NCI-H2196 treated with DMSO at 0.1 percent for 48 hours (cell line): ENCODE measurements around the gene PDE4D.

Experiments used
- DNase-seq: peaks from one replicate; lab custom pipeline; 2025; ENCODE audit not compliant: unreplicated experiment; lab: John Stamatoyannopoulos, UW

The PDE4D gene

DNA sequence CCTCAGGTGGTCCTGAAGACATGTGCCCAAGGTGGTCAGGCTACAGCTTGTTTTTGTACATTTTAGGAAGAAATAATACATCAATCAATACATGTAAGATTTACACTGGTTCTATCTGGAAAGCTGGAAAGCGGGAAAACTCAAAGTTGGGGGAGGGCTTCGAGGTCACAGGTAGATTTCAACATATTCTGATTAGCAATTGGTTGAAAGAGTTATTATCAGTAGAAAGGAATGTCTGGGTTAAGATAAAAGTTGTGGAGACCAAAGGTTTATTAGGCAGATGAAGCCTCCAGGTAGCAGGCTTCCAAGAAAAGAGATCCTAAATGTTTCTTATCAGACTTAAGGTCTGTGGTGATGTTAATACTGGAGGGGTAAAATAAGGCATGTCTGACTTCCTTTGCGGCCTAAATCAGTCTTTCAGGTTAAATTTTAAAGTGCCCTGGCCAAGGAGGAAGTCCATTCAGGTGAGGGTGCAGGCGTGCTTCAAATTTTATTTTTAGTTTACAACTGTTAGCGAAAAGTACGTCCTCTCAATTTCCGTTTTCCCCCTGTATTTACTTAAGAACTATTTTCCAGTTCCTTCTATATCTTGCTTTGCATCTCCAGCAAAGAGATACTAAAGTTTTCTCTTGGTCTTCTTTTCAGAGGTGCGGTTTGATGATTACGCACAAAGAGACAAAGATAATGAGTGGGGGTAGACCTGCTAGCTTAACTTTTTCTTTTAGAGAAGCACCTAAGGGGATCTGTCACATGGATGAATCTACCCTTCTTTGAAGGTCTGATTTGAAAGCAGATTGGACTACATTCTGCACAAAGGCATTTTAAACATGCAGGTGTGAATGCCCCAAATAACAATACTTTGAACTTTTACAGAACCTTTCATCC is 732.1 kb downstream of the PDE4D start:
- DNase-seq = no peak

DNA sequence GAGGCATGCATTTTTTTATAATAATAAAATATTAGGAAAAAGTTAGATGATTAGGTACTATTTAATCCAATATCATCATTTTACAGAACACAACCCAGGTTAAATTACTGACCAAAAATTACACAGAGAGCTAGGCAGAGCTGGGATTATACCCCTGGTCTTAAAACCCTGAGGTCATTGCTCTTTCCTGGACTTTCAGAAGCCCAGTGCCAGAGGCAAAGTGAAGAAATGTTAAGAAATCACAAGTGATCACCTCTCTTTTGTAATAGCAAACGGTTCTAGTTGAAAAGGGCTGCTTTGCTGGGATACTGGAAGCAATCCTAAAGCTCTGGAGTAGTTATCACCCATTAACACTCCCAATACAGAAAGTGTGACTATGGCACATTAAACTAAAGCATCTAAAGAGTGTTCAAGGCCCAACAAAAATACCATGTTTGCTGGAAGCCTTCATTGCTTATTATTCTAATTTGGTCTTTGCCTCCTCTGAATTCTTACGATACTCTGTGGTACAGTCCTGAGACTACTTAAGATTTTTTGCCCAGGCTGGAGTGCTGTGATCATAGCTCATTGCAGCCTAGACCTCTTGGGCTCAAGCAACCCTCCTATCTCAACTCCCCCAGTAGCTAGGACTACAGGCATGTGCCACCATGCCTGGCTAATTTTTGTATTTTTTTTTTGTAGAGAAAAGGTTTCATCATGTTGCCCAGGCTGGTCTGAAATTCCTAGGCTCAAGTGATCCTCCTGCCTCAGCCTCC is 734.7 kb downstream of the PDE4D start:
- DNase-seq = no peak

DNA sequence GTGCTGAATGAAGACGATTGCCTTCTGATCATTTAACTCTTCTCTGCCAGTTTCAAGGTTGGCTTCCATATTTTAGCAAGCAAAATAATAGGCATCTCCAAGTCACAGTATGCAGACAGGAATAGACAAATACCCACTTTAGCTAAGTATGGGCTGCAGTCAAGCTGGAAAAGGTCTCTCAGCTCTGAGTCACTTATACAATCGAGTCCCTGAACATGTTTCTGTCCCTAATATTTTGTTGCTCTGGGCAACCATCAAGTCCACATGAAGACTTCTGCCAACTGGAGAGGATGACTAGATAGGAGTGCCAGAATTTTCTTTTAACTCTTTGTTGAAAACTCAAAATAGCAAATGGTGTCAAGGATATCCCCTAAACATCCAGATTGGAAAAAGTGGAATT is 735.4 kb downstream of the PDE4D start:
- no peak for DNase-seq

DNA sequence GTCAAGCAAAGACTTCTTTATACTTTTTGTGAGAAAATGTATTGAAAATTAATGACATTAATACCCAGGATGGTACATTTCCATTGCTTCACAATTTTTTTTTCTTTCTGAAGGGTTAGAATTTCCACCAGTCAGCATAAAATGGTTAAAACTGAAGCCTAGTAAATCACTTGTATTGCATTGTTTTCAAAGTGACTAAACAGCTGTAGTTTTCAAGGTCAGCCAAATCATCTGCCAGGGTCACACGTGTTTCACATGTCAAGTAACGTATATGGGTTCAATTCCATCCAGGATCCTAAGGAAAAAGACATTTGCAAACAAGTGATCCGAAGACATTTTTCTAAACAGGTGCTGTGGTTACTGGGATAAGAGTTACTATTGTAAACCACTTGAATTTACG is 736.5 kb downstream of the PDE4D start:
- DNase-seq = no peak

DNA sequence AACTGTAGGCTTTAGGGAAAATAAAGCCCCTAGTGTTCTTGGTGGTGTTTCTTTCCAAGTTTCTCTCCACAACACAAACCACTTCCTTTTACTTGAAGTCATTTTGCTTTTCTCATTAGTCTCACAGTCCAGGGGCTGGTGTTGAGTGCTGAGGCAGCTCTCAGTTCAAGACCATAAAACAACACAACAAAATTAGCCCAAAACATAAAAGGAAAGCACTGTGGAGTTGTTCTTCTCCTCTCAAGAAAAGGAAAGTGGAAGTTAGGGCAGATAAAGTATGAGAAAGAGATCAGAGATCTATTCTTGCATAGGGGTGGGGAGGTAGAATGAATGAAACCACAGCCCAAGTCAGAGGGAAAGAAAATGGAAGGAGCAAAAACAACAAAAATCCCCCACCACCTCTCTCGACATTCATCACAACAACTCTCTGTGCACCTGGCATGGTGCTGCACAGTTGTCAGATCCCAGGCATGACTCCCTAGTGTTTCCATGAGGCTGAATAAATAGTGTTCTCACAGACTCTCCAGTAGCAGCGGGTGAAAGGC is 740.8 kb downstream of the PDE4D start:
- no peak for DNase-seq

DNA sequence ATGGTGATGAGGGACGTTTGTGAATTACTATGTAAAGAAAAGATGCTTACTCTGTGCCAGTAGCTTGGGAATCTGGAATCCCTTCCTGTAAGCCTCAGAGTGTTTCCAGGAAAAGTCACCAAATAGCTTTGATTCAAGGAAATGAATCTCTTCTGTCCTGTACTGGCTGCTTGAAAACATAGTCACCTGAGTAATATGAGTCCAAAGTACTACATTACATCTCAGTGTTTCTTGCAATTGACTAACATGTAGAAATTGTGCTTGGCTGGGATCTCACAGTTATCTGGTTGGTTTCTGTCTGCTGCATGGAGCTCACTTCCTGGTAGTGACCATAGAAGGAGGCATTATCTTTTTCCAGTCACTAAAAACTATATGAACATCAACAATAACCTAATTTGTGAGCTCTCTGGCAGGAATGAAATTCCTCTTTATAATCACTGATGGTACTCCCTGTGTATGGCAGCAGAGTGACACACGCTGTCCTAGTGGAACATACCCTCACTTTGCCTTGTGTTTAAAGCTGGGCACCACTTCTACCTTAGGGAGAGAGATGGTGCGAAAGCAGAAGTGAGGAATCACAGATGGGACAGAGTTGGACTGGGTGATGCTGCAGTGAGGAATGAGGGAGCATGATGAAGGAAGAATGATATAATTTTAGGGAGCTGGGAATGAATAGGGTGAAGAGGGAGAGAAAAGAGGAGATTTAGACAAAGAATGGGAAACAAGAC is 742.2 kb downstream of the PDE4D start:
- no peak for DNase-seq

DNA sequence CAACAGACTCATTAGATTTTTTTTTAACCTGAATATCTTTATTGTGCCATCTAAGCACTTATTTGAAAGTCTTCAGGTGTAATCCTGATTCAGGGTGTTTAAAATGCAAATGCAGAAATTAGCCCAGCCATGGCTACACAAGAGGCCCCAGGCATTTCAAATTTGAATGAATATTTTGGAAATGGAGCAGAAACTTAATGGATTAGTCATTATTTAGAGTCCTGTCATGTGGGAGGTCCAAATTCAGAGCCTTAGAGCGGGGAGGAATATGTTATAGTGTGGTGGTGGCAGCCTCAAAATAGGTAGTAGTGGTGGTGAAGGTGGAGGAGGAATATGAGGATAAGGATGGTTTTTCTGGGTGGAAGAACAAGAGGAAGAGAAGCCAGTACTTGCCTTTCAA is 743.7 kb downstream of the PDE4D start:
- DNase-seq = no peak

DNA sequence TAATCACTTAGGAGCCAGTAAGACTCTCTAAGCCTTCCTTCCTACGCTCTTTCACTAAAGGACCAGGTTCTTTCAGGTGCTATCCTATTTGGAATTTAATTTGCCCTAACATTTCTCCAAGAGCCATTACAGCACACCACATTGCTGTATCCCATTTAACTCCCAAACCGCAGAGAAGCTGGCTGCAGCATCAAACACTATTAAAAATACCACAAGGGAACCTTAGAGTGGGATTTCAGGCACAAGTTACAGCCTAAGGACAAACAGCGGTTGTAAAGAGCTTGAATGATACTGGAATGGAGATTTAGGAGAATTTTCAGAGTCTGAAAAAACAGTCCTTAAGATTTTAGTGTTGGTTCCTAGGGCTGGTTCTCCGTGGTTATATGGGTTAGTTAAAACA is 744.3 kb downstream of the PDE4D start:
- no peak for DNase-seq

DNA sequence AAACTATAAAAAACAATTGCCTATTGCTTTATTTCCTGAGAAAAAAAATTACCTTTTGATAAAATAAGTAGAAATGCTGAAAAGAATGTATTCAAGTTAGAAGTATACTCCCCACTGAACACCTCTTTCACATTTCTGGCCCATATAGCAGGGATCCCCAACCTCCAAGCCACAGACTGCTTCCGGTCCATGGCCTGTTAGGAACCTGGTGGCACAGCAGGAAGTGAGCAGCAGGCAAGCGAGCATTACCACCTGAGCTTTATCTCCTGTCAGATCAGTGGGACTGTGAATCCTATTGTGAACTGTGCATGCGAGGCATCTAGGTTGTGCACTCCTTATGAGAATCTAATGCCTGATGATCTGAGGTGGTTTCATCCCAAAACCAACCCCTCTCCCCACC is 746.8 kb downstream of the PDE4D start:
- no peak for DNase-seq

DNA sequence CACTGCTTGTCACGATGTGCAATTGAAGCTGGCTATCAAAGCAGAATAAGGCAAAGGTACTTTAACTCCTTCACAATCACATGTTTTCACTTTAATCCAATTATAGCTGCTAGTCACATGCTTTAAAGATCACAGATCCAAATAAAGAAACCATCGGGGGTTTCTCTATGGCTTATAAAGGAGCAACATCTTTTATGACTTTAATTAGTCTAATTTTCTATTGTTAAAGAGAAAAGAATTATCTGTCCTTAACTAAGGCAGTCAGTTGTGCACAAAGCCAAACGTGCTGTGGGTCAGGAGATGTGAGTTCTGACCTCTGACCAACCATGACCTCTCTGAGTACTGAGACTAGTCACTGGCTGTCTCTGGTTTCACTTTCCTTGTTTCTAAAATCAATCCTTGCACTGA is 749.6 kb downstream of the PDE4D start:
- no peak for DNase-seq

DNA sequence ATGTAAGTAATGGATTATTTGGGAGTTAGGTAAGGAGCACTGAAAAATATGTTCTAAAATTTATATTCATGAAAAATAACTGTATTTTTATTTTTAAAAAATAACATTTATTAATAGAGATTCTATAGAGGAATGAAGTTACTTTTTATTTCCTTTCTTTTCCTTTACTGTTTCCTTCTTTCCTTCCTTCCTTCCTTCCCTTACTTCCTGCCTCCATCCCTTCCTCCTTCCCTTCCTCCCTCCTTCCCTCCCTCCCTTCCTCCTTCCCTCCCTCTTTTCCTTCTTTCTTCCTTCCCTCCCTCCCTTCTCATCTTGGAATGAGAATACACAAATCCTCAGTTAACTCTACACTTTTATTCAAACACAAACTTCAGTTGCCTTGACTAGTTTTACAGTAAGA is 750.6 kb downstream of the PDE4D start:
- no peak for DNase-seq

DNA sequence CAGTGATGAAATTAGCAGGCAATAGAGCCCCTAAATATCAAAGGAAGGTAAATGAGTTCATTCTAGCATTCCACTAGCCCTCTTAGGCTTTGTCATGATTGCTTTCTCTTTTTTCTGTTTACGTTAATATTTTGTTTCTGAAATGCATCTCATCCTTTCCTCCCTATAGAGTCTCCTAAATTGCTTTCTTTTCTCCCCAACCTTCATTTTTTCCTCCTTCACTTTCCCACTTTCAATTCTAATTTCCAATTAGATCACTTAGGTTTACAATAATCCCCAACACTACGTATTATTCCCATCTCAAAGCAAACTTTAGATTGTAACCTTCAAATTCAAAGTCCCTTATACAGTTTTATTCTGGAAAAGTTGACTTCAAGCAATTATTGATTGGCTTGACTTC is 751.4 kb downstream of the PDE4D start:
- DNase-seq = no peak

DNA sequence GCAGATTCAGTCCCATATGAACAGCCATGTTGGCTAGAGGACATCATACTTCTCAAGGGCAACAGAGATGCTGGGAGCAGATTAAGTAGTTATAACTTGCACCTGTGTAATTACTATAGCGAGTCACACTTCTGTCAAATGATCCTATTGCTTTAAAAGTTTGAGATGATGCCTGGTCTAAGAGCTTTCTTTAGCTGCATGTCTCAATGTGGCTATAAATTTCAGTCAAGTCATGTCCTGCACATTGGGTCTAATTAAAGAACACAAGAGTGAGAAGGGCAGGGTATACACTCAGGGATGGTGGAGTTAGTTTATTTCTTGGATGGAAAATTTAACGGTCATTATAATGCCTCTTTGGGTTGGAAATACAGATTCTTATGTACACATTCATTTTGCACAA is 753.4 kb downstream of the PDE4D start:
- no peak for DNase-seq

DNA sequence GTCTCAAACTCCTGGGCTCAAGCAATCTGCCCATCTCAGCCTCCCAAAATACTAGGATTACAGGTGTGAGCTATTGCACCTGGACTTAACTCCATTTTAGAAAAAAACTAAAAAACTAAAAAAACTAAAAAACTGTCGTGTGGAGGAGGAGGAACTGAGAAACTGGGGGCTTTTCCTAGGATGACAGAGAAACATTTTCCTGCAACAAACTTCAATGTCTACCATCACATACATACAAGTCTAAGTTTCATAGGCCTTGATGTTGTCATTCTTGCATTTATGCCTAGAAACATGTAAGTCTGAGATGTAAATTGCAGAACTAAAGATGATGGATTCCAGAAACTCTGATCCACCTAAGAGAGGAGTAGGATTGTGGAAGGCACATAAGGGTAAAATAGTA is 753.8 kb downstream of the PDE4D start:
- DNase-seq = no peak

DNA sequence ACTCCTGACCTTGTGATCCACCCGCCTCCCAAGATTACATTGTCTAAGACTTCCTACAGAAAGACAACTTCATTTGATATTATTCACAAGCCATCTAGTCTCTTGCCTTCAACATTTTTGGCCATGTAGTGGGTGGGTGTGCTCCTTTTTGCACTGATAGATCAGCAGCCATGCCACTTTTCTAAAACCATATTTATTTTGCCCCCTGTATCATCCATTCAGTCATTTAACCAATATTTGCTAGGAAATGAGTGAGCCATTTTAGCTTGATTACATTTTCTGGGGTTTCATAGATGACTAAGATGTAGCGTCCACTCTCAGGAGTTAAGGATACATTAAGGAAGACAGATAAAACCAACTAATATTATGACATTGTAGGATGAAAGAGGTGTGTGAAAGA is 755.0 kb downstream of the PDE4D start:
- DNase-seq = no peak

DNA sequence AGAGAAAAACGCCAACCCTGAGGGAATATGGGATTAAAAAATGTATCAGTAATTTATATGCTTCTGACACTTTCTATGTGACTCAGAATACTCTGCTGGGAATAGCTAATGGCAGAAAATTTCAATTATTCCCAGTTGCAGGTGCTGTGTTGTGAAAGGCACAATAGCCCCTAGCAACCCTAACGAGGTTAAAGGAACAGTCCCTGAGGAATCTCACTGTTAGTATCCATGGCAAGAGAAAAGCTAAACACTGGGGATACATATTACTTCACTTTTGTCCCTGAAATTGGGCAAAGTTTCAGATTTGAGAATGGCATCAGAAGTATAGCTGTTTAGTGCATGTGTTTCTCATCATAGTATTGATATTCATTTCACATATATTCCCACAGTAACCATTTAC is 755.7 kb downstream of the PDE4D start:
- DNase-seq = no peak

DNA sequence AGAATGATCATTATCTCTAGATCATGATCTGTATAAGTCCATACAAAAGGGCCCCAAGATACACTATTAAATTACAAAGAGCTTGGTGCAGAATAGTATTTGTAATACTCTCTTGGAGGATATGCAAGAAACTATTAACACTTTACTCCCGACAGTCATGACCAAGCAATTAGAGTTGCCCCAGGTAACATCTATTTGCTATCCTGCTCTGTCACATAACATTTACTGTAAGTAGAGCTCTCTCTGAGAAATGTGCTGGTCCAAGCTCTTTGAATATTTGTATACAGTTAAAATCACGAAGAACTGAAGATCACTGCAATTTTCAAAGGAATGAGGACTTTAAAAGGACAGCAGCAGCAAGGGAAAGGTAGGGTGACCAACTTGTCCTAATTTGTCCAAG is 757.0 kb downstream of the PDE4D start:
- no peak for DNase-seq

DNA sequence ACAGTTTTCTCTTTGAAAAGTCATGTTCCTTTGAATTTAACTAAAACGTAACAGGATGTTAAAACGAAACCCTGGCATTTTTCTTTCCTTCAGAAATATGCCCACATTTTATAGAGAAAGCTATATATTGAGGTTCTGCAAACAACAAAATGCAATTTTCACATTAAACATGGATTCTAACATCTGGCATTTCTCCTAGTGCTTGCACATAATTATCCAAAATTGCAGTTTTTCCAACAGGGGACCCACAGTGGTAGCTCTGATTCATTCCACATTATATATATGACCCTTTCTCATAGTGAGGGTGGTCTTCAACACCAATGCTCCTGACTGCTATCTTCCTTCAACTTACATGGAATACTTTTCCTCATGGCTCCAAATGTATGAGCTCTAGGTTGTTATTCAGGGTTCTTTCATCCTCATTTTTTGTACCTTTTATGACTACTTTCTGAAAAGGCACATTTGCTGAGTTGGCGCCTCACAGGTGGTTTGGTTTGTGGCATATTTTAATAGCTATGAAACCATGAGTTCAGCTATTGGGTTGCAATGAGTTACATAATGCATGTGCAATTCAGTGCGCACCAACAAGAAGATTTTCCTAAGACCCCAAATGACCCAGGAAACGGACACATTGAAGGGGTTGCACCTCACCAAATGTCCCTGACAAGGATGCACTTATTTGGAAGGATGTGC is 758.9 kb downstream of the PDE4D start:
- DNase-seq = no peak

DNA sequence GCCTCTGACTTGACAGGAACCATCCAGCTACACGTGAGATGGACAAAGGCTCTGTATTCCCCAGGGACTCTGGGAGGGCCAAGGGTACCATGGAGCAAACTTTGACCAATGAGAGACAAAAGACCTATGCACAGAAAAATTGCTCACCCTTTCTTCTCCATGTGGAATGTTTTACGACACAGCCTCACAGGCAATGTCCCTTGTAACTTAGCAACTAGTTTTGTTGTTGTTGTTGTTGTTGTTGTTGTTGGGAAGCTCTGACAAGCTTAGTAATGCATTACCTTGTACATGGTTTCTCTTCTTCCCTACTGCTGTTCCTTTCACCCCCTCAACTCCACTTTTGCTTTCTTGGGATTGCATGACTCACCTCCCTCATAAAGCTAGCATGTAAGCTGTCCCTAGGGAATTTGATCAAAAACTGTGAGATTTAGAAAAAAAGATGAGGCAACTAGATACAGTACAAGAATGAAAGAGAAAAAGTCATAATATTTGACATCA is 759.7 kb downstream of the PDE4D start:
- no peak for DNase-seq

DNA sequence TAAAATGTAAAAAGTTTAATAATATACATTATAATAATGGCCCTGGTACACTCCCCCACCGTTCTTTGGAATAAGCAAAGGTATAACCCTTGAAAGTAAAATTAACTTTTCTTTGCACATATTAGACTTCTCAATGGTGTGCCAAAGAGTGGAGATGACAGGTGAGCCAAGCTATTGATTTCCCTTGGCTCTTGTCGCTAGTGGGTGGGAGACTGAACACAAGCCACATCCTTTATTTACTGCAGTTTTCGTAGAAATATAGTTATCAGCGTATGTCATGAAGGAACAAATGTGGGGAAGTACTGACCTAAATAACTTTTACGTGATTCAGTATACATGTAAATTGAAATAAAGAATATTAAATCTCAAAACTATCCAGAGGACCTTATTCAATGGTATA is 761.4 kb downstream of the PDE4D start:
- no peak for DNase-seq

DNA sequence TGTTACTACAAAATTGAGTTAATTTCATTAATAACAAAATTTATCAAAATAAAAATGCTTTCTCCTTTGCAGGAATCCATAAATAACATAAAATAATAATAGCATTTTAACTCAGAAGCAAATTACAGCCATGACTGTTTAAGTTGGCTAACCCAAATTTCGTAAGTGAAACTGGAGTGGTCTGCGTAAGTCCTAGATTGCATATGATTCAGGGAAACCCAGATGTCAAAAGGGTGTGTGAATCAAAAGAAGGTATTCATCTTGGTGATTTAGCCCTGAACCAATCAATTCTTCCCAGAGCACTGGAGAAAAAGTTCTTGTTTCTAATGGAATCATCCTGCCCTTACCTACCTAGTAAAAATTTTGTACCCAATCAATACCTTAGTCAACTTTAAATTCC is 763.1 kb downstream of the PDE4D start:
- no peak for DNase-seq
